Fibroblast of upper back skin (primary cell): ENCODE data around the gene PTPRT.
"Not testable (repeated sequence)": the region's sequence is repeated elsewhere in the genome, so short reads cannot be mapped to it uniquely, and the experiment has no call there.

Source experiments
- DNase-seq: peaks from one replicate; pipeline ENCODE4 v3.0.0-alpha.2; 2013

Gene PTPRT

DNA sequence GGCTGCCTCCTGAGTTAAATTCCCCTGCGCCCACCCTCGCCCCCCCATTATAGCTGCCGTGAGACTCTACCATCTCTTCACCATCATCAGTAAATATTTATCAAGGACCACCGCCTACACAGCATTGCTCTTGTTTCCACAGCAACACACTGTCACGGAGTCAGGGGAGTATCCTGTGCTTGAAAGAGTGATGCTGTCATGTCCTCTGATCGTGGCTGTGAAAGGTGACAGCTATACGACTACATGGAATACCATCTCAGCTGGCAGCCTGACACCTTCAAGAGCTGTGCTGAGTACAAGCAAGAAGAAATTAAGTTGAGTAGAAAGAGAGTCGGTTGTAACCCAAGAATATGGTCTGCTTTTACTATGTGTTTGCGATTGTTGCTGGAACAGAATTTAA is 3.4 kb downstream of the PTPRT start:
- no peak for DNase-seq

DNA sequence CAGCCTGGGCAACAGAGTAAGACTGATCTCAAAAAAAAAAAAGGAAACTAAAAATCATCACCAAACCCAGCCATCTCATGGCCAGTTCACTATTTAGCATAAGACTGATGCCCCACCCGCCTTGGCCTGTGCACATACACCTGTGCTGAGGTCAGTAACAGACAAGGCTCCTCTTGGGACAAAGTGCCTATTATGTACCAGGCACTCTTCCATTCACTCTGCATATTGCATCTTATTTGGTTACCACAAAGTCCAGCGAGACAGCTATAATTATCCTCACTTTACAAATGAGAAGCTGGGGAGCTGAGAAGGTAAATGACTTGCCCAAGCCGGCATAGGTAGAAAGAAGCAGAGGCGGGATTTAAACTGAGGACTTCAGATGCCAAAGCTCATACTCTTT is 3.8 kb downstream of the PTPRT start:
- no peak for DNase-seq

DNA sequence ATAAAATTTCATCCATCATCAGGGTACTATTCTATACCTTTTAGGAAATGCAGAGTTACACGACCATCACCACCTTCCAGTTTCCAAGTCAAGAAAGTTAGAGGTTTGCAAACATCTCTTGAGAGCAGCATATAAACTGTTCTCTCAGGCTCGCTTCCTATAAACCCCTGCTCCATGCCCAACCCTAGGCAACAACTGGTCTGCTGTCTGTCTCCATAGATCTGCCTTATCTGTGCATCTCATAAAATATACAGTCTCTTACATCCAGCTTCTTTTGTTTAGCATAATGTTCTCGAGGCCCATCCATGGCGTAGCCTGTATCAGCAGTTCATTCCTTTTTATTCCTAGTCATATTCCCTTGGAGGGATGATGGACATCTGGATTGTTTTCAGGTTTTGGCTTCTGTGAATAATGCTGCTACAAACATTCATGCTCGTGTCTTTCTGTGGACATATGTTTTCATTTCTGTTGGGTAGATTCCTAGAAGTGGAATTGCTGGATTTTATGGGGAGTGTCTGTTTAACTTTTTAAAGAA is 6.1 kb downstream of the PTPRT start:
- no peak for DNase-seq

DNA sequence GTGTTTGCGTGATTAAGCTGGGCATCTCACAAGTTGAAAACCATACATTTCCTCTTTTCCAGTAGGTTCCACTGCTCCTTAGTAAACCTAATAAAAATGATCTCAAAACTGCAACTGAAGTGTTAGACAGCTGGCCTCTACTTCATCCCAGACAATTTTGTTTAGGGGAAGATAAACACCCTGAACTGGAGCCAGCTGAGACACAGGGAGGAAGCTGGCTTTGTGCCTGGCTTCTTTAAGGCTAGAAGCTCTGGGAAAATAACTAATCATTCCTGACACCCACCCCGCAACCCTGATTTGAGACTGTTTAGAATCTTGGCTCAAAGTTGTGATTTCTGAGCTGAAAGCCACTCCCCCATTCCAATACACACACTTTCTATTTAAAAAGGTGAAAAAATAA is 11.6 kb downstream of the PTPRT start:
- DNase-seq: no peak

DNA sequence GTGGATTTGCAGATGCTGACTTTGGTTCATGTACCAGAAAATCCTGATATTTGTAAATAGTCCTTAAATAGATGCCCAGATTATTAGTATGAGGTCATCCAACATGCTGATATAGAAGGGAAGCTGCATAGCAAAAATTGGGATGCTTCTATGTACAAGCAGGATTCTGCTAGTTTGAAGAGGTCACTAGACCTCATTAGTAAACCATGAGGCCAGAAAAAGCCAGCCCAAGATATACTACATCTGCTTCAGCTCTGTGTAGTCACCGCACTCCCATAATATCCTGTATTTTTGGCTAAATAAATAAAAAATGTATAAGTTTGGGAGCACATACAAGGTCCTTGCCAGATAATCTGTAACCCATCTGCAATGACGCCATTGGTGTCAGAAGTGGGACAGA is 13.0 kb downstream of the PTPRT start:
- DNase-seq: no peak

DNA sequence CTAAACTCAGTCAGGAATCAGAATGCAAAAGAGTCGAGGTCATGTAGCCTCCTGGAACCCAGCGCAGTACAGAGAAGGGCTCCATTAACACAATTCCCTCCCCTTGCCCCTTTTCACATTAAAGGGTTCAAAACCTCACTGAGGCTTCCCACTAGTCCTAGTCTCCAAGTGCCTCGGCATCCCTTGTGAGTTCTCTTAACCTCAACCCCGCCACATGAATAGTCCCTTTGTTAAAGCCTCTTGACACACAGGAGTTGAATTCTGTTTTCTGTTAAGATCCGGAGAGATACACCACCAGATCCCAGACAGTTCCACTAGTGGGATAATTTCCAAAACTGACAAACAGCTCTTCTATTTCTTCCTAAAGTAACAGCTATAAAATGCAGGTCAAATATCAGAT is 17.8 kb downstream of the PTPRT start:
- no peak for DNase-seq

DNA sequence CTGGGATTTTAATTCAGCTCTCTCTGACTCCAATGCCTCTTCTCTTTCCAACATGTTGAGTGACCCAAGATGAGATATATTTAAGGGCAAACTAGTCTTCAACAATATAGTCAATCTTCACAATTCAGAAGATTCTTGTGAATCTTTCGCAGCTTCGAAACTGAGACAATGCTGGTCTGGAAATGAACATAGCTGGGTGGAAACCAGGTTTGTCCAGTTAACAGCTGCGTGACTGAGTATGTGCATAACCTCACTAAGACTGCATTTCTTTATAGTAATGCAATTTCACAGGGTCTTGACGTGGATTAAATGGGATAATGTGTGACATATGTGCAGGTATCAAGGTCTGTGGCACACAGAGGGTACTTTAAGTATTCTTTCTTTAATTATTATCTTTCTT is 18.9 kb downstream of the PTPRT start:
- DNase-seq: no peak

DNA sequence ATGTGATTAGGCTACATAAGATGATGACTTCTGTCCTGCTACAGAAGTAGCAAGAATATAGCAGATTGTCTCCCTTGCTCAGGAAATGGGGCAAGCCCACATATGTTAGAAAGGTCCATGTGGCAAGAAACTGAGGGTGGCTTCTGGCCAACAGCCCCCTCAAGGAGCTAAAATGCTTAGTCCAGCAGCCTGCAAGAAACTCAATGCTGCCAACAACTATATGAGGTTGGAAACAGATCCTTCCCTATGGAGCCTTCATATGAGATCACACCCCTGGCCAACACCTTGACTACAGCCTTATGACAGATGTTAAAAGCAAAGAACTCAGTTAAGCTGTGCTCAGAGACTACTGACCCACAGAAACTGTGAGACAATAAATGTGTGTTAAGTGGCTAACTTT is 22.1 kb downstream of the PTPRT start:
- no peak for DNase-seq

DNA sequence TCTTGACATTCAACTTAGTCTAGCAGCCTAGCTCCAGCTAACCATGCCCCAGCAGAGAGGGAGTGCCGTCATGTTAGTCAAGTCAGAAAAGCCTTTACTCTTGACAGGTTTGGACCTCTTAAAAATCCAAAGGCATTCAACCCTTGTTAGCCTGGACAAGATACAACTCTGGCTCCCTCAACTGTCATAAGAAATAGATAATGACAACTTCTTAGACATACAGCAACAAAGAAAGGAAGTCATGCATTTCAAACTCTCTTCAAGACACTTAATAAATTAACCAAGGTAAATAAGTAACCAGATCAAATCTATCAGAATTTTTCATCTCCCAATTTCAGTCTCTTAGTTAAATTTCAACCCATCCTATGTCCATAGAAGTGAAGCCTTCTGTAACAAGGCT is 22.7 kb downstream of the PTPRT start:
- DNase-seq: no peak

DNA sequence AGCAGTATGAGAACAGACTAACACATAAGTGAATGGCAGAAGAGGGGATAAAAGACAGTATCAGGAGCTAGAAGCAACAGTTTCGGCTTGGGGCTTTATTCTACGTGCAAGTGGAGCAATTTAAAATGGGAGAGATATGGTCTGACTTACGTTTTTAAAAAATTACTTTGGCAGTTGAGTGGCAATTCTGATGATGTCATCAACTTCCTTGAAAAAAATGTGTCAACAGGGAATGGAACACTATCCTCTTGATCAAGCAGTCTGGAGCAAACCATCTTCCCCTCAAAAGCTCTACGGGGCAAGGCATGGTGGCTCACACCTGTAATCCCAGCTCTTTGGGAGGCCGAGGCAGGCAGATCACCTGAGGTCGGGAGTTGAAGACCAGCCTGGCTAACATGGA is 24.1 kb downstream of the PTPRT start:
- DNase-seq: no peak

DNA sequence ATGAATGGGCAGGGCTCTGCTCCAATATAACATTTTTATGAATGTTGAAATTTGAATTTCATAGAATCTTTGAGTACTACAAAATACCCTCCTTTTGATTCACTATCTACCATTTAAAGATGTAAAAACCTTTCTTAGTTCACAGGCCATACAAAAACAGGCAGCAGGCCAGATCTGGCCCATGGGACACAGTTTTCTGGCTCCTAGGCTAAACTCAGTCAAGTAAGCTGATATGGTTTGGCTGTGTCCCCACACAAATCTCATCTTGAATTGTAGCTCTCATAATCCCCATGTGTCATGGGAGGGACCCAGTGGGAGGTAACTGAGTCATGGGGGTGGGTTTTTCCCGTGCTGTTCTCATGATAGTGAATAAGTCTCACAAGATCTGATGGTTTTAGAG is 25.0 kb downstream of the PTPRT start:
- not testable (repeated sequence) for DNase-seq

DNA sequence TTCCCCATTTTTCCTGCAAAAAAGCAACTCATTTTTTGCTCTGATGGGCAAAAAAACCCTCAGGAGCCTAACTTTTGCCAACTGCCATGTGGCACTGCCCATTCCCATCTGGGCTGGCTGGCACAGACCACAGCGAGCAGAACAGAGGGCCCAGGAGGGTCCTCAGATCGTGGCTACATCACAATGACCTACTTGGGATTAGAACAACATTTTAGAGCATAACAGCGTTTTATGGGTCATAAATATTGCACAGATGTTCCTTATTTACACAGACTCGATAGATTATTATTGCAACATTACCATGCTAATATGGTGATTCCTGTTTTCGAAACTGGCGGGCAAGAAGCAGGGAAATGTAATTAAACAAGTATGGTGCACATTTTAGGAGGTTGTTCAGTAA is 28.0 kb downstream of the PTPRT start:
- DNase-seq: no peak

DNA sequence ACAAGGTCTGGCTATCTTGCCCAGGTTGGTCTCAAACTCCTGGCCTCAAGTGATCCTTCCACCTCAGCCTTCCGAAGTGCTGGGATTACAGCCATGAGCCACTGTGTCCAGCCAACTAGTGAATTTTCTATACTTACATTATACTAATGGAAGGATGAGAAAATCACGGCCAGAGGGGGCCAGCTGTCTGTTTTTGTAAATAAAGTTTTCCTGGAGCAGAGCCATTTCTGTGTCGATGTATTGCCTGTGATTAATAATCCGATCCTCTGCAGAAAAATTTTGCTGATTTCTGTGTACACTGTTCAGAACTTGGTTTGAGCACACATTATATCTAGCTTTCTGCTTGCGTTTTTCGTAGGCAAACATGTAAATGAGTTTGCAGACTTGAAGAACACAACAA is 28.8 kb downstream of the PTPRT start:
- no peak for DNase-seq

DNA sequence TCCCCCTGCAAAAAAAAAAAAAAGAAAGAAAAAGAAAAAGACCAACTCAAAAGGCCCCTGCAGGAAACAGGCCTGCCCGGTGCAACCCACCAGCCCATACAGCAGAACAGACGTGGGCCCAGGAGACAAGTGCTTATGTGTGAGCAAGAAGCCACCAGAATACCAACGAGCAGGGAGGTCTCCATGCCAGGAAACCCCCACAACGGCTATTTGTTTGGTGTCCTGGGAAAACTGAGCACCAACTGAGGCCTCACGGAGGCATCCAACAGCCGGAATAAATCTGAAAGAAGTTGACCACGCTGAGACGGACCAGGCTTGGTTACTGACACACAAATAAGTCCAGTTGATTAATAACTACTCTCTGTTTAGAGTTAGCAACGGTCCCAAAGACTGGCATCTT is 29.7 kb downstream of the PTPRT start:
- DNase-seq: no peak

DNA sequence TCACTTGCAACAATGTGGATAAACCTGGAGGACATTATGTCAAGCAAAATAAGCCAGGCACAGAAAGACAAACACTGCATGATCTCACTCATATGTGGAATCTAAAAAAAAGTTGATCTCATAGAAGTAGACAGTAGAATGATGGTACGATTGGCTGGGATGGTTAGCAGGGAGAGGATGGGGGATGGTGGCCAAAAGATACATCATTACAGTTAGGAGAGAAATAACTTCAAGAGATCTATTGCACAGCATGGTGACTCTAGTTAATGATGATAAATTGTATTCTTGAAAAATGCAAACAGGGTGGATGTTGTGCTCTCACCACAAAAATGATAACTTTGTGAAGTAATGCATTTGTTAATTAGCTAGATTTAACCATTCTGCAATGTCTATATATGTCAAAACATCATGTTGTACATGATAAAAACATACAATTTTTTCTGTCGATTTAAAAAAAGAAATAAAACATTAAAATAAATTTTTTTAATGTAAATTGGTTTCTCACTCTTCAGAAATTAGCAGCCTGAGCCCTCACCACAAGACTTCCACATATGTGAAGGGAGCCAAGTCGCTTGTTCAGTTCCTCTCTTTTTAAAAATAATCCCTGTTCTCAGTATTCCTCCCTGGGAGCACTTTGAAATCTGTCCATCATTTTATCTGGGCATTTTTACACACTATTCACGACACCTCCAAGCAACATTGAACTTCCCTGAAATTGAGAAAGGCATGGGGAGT is 34.2 kb downstream of the PTPRT start:
- no peak for DNase-seq

DNA sequence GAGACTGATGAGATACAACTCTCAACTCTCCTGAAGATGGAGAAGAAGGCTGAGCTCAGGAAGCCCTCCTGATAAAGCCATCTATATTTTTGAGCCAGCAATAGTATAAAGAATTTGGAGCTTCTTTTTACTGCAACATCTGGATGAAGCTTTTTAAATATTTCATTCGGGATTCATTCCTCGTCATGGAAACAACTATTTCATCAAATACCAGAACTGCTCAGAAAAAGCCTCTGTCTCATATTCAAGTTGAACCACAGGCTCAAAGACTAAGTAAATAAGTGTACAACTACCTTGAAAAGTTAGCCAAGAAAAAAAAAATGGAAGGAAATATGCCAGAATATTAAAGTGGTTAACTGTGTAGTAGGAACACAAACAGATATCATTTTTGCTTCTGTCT is 37.8 kb downstream of the PTPRT start:
- peak; percentile 2 for DNase-seq

DNA sequence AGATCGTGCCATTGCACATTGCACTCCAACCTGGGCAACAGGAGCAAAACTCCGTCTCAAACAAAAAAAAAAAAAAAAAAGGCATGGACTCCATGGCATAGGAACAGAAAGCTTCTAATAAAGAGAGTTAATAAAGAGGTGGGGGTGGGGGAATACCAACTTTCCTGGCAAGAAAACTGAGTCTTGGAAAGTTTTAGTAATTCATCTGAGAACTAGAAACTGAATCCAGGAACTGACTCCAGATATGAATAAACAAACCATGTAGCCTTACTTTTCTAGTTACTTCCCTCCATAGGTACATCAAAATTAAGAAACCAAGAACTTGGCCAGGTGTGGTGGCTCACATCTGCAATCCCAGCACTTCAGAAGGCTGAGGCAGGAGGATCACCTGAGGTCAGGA is 38.5 kb downstream of the PTPRT start:
- no peak for DNase-seq

DNA sequence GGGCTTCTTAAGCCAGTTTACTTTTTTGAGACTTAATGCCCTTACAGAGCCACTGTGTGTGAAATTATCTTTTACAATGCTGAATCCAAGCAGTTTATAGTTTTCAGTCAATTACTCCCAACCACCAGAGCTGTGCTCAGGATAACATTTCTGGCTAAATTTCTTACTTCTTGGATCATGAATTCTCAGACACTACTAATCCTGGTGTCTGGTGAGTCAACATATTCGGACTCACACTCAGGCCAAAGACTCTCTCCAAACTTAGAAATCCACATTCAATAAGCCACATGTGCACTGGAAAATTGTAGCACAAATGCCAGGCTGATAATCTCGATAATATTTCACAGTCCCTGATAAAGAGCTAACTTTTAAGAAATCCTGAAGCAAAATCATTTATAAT is 49.0 kb downstream of the PTPRT start:
- DNase-seq: peak; percentile 67

DNA sequence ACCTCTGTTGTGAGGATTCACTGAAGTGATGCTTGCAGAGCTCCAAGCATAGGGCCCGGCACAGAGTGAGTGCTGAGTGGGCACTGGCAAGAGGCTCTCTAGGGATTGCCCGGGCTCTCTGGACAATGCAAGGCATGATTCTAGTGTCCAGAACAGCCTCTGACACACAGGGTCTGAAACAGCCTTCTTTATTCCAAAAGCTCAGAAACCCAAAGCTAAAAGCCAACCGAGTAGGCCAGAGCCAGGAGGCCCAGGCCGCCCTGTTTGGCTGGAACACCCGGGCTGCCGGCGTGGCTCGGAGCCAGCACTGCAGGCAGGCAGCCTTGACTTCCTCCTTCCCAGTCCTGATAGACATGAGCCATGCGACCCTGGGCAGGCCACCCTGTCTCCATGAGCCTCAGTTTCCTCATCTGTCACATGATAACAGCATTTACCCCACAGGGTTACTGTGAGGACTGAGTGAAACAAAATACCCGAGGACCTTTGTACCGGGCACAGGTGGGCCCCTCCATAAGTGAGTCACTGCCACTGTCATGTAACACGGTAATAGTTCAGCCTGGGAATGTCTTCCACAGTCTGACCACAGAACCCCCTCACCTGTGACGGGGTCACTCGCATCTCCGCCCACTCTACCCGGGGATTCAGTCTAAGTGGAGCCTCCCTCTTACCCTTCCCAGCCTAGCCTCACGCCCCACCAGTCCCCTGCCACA is 51.5 kb downstream of the PTPRT start:
- no peak for DNase-seq

DNA sequence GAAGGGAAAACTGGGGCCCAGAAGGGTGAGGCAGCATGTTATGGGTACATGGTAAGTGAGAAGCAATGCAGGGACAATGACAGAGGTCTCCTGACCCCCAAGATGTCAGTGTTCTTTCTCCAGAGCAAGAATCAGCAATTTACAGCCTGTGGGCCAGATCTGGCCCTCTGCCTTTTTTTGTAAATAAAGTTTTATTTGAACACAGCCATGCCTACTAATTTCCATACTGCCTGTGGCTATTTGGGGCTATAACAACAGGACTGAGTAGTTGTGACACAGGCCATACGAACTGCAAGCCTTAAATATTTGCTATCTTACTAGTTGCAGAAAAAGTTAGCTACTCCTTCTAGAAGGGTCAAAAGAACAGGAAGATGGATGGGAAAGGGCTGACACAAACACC is 52.5 kb downstream of the PTPRT start:
- DNase-seq: no peak

DNA sequence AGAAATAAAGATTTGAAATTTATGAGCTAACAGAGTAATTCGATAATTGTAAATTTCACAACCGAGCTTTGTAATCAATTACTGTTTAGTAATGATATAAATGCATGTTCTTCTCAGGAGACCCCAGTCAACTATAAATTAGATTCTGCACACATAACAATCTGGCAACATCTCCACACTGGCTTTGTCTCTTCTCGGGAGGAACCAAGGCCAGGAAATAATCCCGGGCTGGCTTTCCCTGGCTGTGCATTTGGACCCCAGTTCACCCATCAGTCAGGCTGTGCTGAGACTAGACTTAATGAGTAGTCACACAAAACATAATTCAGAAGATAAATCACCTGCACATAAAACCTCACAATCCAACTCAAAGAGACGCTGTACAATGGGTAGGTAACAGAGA is 65.5 kb downstream of the PTPRT start:
- DNase-seq: no peak

DNA sequence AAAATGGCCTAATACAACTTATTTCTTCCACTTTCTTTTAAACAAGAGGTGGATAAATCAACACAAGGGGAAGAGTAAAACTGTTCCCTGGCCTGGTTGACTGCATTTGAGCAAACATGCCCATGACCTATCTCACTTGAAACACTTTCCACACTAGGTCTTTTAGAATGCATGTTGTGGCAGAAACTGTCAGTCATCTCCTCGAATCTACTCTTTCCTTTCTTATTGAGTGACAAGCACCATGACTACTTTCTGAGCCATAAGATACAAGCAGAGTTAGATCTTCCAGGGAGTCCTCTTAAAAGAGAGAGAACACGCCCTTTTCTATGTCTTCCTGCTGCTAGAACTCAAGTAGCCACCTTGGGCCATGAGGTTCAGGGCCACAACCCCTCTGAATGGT is 66.5 kb downstream of the PTPRT start:
- DNase-seq: no peak

DNA sequence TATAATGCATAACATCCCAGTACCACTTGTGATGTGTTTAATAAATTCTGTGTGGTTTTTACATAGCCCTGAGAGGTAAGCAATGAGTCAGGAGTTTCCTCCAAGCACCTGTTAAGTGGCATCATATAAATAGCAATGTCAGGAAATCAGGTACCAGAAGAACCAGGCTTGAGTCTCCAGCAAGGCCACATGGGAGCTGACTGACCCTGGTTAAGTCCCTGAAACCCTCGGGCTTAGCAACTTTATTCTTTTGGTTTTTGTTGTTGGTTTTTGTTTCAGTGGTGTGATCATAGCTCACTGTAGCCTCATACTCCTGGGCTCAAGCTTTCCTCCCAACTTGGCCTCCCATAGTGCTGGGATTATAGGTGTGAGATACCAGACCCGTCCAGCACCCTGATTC is 70.0 kb downstream of the PTPRT start:
- no peak for DNase-seq

DNA sequence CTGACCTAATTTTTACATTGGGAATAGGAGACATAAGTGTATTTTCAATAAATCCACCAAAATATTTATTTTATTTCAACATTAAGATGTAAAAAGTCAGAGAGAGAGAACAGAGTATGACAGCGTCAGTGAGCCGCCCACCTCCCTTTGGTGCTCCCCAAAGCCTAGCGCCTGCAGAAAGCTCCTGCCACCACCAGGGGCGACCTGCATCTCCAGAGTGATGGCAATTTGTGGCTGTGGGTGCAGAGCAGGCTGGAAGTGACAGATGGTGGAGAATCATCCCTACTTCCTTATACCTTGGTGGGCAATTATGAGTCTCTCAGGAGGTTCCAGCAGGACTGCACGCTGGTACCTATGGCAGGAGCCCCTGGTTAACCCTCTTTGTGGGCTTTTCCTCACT is 87.3 kb downstream of the PTPRT start:
- no peak for DNase-seq

DNA sequence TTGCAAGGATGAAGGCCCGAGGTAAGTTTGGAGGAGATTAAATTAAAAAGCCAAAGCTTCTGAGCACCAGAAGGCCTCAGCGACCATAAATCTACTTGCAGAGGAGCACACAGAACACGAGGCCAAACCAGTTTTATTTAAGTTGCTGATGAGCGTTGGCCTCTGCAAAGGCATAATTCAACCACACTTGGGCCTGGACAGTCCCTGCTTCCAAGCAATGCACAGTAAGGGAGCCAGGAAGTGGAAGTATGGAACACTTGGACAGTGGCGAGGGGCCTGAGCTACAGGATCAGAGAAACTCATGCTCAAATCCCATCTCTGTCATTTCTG is 92.8 kb downstream of the PTPRT start:
- DNase-seq: no peak
